Ovary (tissue), 9 donors: ENCODE results near the gene BTG2. TPM values are rescaled to one million over a fixed set of nuclear protein-coding genes. Genes with fewer than 3 reads are reported as not detected.
"Not testable (repeated sequence)": the region's sequence is repeated elsewhere in the genome, so short reads cannot be mapped to it uniquely, and the experiment has no call there.

Experiments used
- DNase-seq, 5 donors: peaks; one replicate each; pipeline ENCODE4 v3.0.0-alpha.2; 2019 to 2020
- H3K27ac ChIP-seq, 2 donors: fragments of 200-600 bp; one replicate each; pipeline versions ENCODE4 v1.5.1 to v1.8.0; 2019 to 2022
- H3K27me3 ChIP-seq: fragments of 200-600 bp; one replicate; pipeline ENCODE4 v1.8.0; 2022
- H3K36me3 ChIP-seq: fragments of 200-600 bp; sonication (generic); one replicate; pipeline ENCODE4 v1.5.1; 2019
- H3K4me1 ChIP-seq: one replicate; pipeline ENCODE4 v1.8.1; 2013; ENCODE audit warnings: mild to moderate bottlenecking, moderate library complexity; ENCODE audit not compliant: insufficient read depth
- H3K4me3 ChIP-seq: fragments of 200-600 bp; sonication (generic); one replicate; pipeline ENCODE4 v1.5.1; 2017
- H3K9me3 ChIP-seq, 2 donors: fragments of 200-600 bp in 1 of 2; sonication (generic) in 1 of 2; one replicate each; pipeline versions ENCODE4 v1.5.1 to v1.8.1; 2013 to 2019; ENCODE audit warnings: mild to moderate bottlenecking in 1 of 2, moderate library complexity in 1 of 2
- EP300 ChIP-seq: sonication (generic); formaldehyde crosslinking; IDR thresholded peaks from one replicate; pipeline ENCODE4 v1.6.1; 2017; ENCODE audit warnings: antibody characterized with exemption
- POLR2A ChIP-seq: fragments of 450-650 bp; IDR thresholded peaks from one replicate; pipeline ENCODE4 v1.6.1; 2017; ENCODE audit warnings: antibody characterized with exemption, mild to moderate bottlenecking, moderate library complexity
- WGBS, 3 donors: extraction: QIAGEN DNeasy Blood & Tissue Kit in 1 of 3; methylation state at CpG; one replicate each; pipeline versions ENCODE4 v1.1.5 to v1.1.7; 2013 to 2017; 5-methylcytosine and 5-hydroxymethylcytosine counted together
- intact Hi-C, 4 donors: fragments of 100-400 bp; cut with DNase I; formaldehyde crosslinking; loops; one replicate each; pipeline versions ENCODE4 v1.11.0 to v1.15.1; 2022 to 2023
- polyA plus RNA-seq, 2 donors: library from polyadenylated mRNA; stranded (reverse); fragments of 200-250 nt in 1 of 2; fragments of 350-450 nt in 1 of 2; fragmentation: Illumina TruSeq in 1 of 2; extraction: RNeasy Lipid Tissue Mini Kit (QIAGEN cat#74804) in 1 of 2; gene quantifications; one replicate each; pipeline ENCODE4 v1.2.3, GENCODE V29; 2013 to 2014
- total RNA-seq, 7 donors: library from RNA; depleted of rRNA in 2 of 7; stranded (reverse); fragments of >200 nt in 2 of 7; fragmentation: NEBNext Ultra II Directional in 3 of 7; extraction: Animal tissue kit (Norgen Biotek cat#: 25700) in 3 of 7; gene quantifications; one replicate each; pipeline versions ENCODE4 v1.1.0 to v1.2.4, GENCODE V29; 2016 to 2023
- TF ChIP-seq, protein P1 (sequence below), 3 donors: fragments of 450-650 bp in 2 of 3; fragments of 200-600 bp in 1 of 3; IDR thresholded peaks; one replicate each; pipeline versions ENCODE4 v1.5.1 to v1.8.0; 2016 to 2022; ENCODE audit warnings: antibody characterized with exemption in 3 of 3, mild to moderate bottlenecking in 1 of 3
- donor health status: DM: no; HTN: no; CAD: no; lungs with moderate emphysema.
- donor health status: DM: no; HTN: no; CAD: no.
- donor health status: Bipolar disorder and iron deficiency.
- donor health status: DM: yes; HTN: yes; CAD: no.
- donor health status: DM: no; HTN: no; CAD: no.
- donor health status: DM: yes; HTN: yes; CAD: no.

BTG2 gene
- total and polyA plus RNA-seq, 9 donors, result 113 to 395 (median 202) TPM

DNA sequence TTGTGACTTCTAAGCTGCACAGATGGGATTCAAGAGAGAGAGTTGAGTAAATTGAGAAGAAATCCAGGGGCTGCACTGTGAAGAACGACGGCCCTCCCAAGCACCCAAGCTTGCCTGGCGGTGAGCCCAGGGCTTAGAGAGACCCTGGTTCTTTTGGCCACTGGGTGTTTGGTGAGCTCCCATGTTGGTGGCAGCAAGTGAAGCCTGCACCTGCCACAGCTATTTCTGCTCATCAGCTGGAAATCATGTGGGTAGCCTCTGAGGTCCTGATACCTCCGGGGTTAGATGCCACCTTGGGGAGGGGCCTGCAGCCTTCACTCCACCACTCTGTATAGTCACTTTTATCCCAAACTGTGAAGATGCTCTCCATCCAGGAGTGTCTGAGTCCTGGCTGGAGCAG lies 6.2 kb upstream of the BTG2 start:
- Histone ChIP-seq H3K27ac (no peak overlapping the region), H3K36me3 (no peaks in the 10 kb centered on the region), H3K9me3 (no peaks in the 10 kb centered on the region), H3K4me3 (no peak overlapping the region), H3K27me3 (no peaks in the 10 kb centered on the region), H3K4me1 (peaks cover 6% of the 10 kb centered on the region)
- intact Hi-C loops, result no loop called here
- peak in 1 of 5 donors; percentile 23 for DNase-seq
- 77 to 87% (median 83%) methylated on average over 4 of the region's 4 CpGs for WGBS, 3 donors
- no peak for TF ChIP-seq POLR2A
- TF ChIP-seq EP300, result no peak
- TF ChIP-seq, protein P1, sequence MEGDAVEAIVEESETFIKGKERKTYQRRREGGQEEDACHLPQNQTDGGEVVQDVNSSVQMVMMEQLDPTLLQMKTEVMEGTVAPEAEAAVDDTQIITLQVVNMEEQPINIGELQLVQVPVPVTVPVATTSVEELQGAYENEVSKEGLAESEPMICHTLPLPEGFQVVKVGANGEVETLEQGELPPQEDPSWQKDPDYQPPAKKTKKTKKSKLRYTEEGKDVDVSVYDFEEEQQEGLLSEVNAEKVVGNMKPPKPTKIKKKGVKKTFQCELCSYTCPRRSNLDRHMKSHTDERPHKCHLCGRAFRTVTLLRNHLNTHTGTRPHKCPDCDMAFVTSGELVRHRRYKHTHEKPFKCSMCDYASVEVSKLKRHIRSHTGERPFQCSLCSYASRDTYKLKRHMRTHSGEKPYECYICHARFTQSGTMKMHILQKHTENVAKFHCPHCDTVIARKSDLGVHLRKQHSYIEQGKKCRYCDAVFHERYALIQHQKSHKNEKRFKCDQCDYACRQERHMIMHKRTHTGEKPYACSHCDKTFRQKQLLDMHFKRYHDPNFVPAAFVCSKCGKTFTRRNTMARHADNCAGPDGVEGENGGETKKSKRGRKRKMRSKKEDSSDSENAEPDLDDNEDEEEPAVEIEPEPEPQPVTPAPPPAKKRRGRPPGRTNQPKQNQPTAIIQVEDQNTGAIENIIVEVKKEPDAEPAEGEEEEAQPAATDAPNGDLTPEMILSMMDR (IDR thresholded peaks at IDR 0.05), result no peak

DNA sequence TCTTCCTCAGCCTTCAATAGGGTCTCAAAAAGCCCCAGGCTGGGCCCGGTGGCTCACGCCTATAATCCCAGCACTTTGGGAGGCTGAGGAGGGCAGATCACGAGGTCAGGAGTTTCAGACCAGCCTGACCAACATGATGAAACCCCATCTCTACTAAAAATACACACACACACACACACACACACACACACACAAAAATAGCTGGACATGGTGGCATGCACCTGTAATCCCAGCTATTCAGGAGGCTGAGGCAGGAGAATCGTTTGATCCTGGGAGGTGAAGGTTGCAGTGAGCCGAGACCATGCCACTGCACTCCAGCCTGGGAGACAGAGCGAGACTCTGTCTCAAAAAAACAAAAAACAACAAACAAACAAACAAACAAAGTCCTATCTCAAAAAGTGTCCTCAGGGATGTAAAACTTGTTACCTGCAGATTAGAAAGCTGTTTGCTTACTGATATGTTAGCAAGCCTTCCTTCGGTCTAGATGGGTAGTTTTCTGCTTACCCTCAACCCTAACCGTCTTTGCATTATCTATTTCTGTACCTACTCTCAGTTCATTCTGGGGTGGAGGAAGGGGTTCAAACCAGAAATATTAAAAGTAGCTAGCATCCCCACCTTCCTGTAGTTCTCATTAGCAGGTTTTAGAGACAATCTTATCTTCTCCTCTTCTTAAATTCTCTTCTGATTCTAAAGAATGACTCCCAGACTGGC lies 5.4 kb upstream of the BTG2 start:
- H3K36me3 ChIP-seq, H3K4me3 ChIP-seq, H3K9me3 ChIP-seq, H3K27me3 ChIP-seq, H3K27ac ChIP-seq, H3K4me1 ChIP-seq, intact Hi-C loops: not testable (repeated sequence)
- 94 to 95% (median 94%) methylated on average over 8 of the region's 8 CpGs for WGBS, 3 donors
- DNase-seq, result peak in 1 of 5 donors; percentile 3

DNA sequence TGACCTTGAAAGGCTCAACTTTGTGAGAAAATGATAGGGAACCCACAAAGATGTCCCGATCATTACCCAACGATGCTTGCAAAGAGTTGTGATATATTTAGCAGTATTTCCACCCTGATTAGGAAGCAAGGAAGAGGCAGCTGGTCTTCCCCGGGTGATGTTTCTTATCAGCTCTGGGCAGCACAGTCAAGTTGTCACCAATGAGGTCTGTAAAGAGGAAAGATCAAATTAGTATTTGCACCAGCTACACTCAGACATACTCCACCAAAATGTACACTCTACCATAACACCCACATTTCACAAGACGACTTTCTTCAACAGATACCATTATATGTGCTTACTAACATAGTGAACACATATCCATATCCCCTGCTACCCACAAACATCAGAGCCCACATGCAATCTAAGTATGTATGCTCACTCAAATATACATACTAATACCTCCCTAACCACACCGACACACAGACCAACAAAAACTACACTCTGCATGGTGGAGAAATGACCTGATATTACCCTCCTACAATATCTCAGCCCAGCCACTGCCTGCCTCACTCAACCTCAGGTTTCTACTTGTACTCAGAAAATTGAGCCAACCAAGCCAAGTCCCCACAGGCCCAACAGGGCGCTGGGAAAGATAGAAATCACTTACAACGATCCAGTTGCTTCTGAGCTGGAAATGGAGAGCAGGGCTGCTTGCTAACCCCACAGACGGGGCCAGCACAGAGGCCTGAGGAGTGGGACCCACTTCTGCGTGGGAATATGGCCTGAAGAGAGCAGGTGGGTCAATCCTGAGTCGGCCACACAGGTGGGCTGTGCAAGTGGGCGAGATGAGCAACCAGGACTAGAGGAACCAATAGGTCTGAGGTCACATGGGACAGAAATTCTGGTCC lies 4.6 kb upstream of the BTG2 start:
- 70 to 75% (median 72%) methylated on average over 11 of the region's 11 CpGs for WGBS, 3 donors
- Histone ChIP-seq H3K27ac (no peak overlapping the region), H3K27me3 (no peaks in the 10 kb centered on the region), H3K9me3 (no peaks in the 10 kb centered on the region), H3K4me1 (peaks cover 6% of the 10 kb centered on the region), H3K36me3 (no peaks in the 10 kb centered on the region), H3K4me3 (no peak overlapping the region)
- TF ChIP-seq, protein P1 (IDR thresholded peaks at IDR 0.05), result no peak
- TF ChIP-seq POLR2A (no peak), EP300 (no peak)
- DNase-seq, result peak in 1 of 5 donors; percentile 15
- intact Hi-C loops, result no loop called here

DNA sequence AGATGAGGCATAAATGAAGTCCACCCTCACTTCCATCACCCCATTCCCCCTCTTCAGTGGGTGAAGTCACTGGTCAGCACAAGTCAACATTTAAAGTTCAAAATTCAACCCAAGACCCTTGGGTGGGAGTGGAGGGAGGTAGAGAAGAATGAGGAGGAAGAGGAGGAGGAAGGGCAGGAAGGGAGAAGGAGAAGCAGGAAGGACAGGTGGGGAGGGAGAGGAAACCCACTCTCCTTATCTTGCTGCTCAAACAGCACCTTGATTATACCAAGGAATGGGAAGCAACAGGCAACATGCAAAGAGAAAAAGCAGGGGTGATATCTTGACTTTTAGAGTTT lies 4.0 kb upstream of the BTG2 start:
- no peaks in the 10 kb centered on the region for H3K36me3 ChIP-seq
- H3K9me3 ChIP-seq, result no peaks in the 10 kb centered on the region
- DNase-seq, result no peak
- H3K4me3 ChIP-seq, result no peak overlapping the region
- no peaks in the 10 kb centered on the region for H3K27me3 ChIP-seq
- TF ChIP-seq POLR2A, result no peak
- TF ChIP-seq, protein P1 (IDR thresholded peaks at IDR 0.05), result no peak
- TF ChIP-seq EP300, result no peak
- no peak overlapping the region for H3K27ac ChIP-seq
- intact Hi-C loops, result no loop called here
- peaks cover 5% of the 10 kb centered on the region for H3K4me1 ChIP-seq

DNA sequence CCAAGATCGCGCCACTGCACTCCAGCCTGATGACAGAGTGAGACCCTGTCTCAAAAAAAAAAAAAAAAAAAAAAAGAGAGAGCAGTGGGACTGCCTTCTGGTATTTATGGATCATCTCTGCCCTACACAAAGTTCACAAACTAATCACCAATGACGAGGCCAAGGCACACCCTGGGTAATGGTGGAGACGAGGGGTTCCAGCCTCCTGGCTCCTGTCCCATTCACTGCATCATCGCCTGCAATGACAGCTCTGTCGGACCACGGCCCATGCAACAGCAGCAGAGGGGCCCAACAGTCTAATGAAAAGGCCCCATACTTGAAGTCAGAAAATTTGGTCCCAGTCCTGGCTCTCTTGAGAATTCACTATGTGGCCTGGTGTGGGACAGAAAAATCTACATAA lies 2.9 kb upstream of the BTG2 start:
- no peaks in the 10 kb centered on the region for H3K9me3 ChIP-seq
- peak in 1 of 5 donors; percentile 24 for DNase-seq
- no peak overlapping the region for H3K27ac ChIP-seq
- H3K36me3 ChIP-seq, result no peaks in the 10 kb centered on the region
- H3K4me3 ChIP-seq, result no peak overlapping the region
- WGBS, 3 donors, result 86 to 91% (median 91%) methylated on average over 7 of the region's 7 CpGs
- peaks cover 5% of the 10 kb centered on the region for H3K4me1 ChIP-seq
- no peaks in the 10 kb centered on the region for H3K27me3 ChIP-seq
- TF ChIP-seq EP300, result no peak
- no peak for TF ChIP-seq POLR2A
- TF ChIP-seq, protein P1 (IDR thresholded peaks at IDR 0.05), result no peak
- intact Hi-C loops, result no loop called here
